Chondrocyte (in vitro differentiated cells): ENCODE data around the gene SCARB1. TPM values are rescaled to one million over a fixed set of nuclear protein-coding genes. Genes with fewer than 3 reads are reported as not detected.

Source experiments
- DNase-seq: peaks from one replicate; pipeline ENCODE4 v3.0.0; 2021; ENCODE audit warnings: mixed read lengths, low spot score
- H3K27ac Mint-ChIP-seq: one replicate; pipeline ENCODE4 v1.8.0; 2021; ENCODE audit warnings: mild to moderate bottlenecking, moderate library complexity, mixed read lengths; ENCODE audit not compliant: unreplicated experiment
- H3K27me3 Mint-ChIP-seq: 2 replicates; pipeline ENCODE4 v1.8.0; 2021; ENCODE audit warnings: low read depth, mixed read lengths
- H3K36me3 Mint-ChIP-seq: 2 replicates; pipeline ENCODE4 v1.8.0; 2021; ENCODE audit warnings: low read depth, mixed read lengths
- H3K4me1 Mint-ChIP-seq: 2 replicates; pipeline ENCODE4 v1.8.0; 2021; ENCODE audit warnings: low read depth, mild to moderate bottlenecking, mixed read lengths
- H3K4me3 Mint-ChIP-seq: one replicate; pipeline ENCODE4 v1.8.0; 2021; ENCODE audit warnings: mild to moderate bottlenecking, moderate library complexity, mixed read lengths; ENCODE audit not compliant: unreplicated experiment
- H3K9me3 Mint-ChIP-seq: 2 replicates; pipeline ENCODE4 v1.8.0; 2021; ENCODE audit warnings: low read depth, mixed read lengths
- total RNA-seq: library from RNA; stranded (reverse); gene quantifications from 3 replicates; pipeline ENCODE4 v1.2.1, GENCODE V29; 2021
- TF ChIP-seq, protein P1 (sequence below): fragments of 200-600 bp; sonication (generic); IDR thresholded peaks from 2 replicates; pipeline ENCODE4 v1.5.0; 2021; ENCODE audit warnings: antibody characterized with exemption, mild to moderate bottlenecking, moderate library complexity

Gene SCARB1
- total RNA-seq, 1 donor from 2014 or later, result 20.1 TPM

DNA sequence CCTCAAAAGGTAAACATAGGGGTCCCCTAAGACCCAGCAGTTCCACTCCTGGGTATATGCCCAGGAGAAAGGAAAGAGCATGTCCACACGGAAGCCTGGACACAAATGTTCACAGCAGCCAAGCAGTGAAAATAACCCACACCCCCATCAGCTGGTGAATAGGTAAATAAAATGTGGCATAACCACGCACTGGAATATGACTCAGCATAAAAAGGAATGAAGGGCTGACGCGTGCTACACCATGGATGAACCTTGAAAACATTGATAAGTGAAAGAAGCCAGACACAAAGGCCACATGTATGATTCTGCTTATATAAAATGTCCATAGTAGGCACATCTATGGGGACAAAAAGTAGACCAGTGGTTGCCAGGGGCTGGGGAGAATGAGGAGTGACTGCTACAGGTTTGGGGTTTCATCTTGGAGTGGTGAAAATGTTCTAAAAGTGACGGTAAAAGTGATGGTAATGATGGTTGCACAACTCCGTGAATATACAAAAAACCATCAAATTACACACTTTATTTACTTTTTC is 3.8 kb upstream of the SCARB1 start:
- Mint-ChIP-seq H3K4me3 (no peak overlapping the region), H3K27ac (no peak overlapping the region), H3K27me3 (no peaks in the 10 kb centered on the region), H3K36me3 (no peaks in the 10 kb centered on the region), H3K9me3 (no peaks in the 10 kb centered on the region), H3K4me1 (peaks cover 12% of the 10 kb centered on the region)
- TF ChIP-seq, protein P1, sequence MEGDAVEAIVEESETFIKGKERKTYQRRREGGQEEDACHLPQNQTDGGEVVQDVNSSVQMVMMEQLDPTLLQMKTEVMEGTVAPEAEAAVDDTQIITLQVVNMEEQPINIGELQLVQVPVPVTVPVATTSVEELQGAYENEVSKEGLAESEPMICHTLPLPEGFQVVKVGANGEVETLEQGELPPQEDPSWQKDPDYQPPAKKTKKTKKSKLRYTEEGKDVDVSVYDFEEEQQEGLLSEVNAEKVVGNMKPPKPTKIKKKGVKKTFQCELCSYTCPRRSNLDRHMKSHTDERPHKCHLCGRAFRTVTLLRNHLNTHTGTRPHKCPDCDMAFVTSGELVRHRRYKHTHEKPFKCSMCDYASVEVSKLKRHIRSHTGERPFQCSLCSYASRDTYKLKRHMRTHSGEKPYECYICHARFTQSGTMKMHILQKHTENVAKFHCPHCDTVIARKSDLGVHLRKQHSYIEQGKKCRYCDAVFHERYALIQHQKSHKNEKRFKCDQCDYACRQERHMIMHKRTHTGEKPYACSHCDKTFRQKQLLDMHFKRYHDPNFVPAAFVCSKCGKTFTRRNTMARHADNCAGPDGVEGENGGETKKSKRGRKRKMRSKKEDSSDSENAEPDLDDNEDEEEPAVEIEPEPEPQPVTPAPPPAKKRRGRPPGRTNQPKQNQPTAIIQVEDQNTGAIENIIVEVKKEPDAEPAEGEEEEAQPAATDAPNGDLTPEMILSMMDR, result no peak
- DNase-seq, result no peak

DNA sequence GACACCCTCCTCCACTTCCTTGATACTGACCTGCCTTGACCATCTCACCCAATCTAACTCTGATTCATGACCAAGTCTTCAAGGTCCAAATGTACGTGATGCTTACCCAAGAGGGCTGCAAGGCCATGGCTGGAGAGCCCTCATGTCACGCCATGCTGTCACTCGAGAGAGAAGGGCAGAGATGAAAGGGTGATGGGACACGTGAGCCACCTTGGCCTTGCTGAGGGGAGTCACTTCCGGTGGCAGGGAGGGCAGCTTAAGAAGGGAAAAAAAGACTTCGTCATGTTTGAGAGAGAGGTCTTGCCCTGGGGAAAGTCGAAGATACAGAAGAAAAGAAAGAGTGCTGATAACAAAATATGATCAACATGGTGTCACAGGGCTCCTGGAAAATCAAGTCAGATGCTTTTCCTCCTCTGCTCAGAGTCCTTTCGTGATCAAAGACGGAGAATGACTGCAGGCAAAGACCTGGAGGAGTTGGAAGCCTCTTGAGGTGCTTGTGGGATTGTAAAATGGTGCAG is 3.3 kb upstream of the SCARB1 start:
- TF ChIP-seq, protein P1, result no peak
- Mint-ChIP-seq H3K36me3 (no peaks in the 10 kb centered on the region), H3K9me3 (no peaks in the 10 kb centered on the region), H3K4me3 (no peak overlapping the region), H3K27me3 (no peaks in the 10 kb centered on the region), H3K4me1 (peaks cover 18% of the 10 kb centered on the region), H3K27ac (no peak overlapping the region)
- DNase-seq, result no peak

DNA sequence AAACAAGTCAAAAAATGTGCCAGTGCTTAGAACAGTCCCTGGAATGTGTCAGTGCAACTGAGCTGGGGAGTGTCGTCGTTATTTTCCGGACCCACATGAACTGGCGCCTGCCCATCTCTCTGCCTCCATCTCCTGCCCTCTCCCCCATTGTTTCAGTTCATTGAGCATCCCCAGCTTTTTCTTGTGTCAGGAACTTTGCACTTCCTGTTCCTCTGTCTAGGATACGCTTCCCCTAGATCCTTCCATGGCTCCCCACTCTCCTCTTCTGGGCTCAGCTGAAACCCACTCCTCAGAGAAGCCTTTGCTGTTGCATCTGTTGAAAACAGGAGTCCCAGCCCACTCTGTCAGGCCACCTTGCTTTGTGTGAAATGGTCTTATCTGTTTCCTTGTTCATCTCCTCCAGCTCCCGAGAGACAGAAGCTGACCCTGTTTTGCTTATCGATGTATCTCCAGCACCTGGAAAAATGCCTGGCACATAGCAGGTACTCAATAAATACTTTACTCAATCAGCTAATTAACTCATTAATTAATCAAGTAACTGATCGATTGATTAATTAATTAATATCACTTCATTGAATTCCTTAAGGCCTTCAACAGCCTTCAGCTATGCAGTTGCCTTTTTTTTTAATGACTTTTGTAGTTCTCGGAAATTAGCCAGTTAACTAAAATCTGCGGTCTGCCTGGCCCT is 2.7 kb upstream of the SCARB1 start:
- no peak for DNase-seq
- H3K4me1 Mint-ChIP-seq, result peaks cover 24% of the 10 kb centered on the region
- H3K4me3 Mint-ChIP-seq, result no peak overlapping the region
- H3K27me3 Mint-ChIP-seq, result no peaks in the 10 kb centered on the region
- H3K27ac Mint-ChIP-seq, result no peak overlapping the region
- TF ChIP-seq, protein P1, result no peak
- no peaks in the 10 kb centered on the region for H3K36me3 Mint-ChIP-seq
- no peaks in the 10 kb centered on the region for H3K9me3 Mint-ChIP-seq

DNA sequence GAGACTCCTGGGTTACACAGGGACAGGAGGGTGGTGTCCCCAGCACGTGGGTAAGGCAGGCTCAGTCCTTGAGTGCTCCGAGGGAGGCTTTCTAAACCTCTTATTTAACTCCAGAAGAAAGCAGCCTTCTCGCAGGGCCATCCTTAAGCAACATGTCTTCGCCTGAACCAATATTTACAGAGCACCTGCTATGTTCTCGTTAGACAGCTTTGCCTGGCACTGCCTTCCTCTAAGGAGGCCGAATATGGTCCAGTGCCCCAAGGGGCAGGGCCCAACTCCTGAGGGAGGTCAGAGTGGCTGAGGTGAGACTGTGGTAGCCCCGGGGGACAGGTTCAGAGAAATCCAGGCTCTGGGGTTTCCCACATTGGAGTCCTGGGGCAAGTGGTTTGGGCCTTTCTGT is 2.1 kb upstream of the SCARB1 start:
- H3K4me1 Mint-ChIP-seq, result peaks cover 27% of the 10 kb centered on the region
- DNase-seq, result no peak
- no peak overlapping the region for H3K27ac Mint-ChIP-seq
- H3K27me3 Mint-ChIP-seq, result no peaks in the 10 kb centered on the region
- no peak overlapping the region for H3K4me3 Mint-ChIP-seq
- TF ChIP-seq, protein P1, result no peak
- H3K36me3 Mint-ChIP-seq, result no peaks in the 10 kb centered on the region
- no peaks in the 10 kb centered on the region for H3K9me3 Mint-ChIP-seq

DNA sequence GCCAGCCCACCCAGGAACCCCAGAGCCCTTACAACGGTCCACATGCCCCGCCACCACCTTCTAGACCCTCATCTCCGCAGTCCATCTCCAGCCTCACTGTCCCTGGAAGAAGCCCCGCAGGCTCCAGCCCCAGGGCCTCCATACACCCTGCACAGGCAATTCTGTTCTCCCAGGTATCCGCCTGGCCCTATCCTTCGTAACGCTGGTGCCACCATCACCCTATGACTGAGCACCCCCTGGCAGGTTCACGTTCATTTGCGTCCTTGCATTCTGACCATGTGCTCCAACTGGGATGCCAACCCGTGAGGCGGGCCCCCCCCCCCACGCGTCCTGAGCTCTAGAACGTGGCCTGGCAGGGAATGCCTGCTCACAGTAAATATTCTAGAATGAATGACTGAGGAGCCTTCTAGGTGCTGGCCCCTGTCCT is 675 bp upstream of the SCARB1 start:
- TF ChIP-seq, protein P1, result no peak
- Mint-ChIP-seq H3K4me1 (peaks cover 27% of the 10 kb centered on the region), H3K27me3 (no peaks in the 10 kb centered on the region), H3K36me3 (no peaks in the 10 kb centered on the region), H3K9me3 (no peaks in the 10 kb centered on the region), H3K4me3 (peak overlapping the region; percentile 67), H3K27ac (peak overlapping the region; percentile 78)
- DNase-seq, result no peak
